Adrenal gland (tissue), 5 donors: ENCODE results near the gene MRPL34.

Source experiments
- CTCF ChIP-seq, 6 experiments: fragments of 450-650 bp in 4 of 6; fragments of 200-600 bp in 2 of 6; sonication (generic) in 1 of 6; IDR thresholded peaks; 1 replicate in 5 of 6; 2 replicates in 1 of 6; pipeline versions ENCODE4 v1.5.1 to v1.8.0; 2016 to 2021; ENCODE audit warnings: antibody characterized with exemption in 6 of 6, mild to moderate bottlenecking in 2 of 6, moderate library complexity in 1 of 6
- POLR2A ChIP-seq, 2 donors: fragments of 450-650 bp; IDR thresholded peaks; one replicate each; pipeline ENCODE4 v1.6.1; 2017; ENCODE audit warnings: antibody characterized with exemption in 2 of 2, mild to moderate bottlenecking in 2 of 2, moderate library complexity in 1 of 2
- donor health status: DM: no; HTN: no; CAD: no.

- TF ChIP-seq POLR2A (IDR thresholded peaks at IDR 0.05), result no peak
- no peak for TF ChIP-seq CTCF (IDR thresholded peaks at IDR 0.05)
Measured at GRCh38 chr19:17319473-17320238, 14.0 kb downstream of the MRPL34 start.
